IMR-90 (cell line): ENCODE data around the gene CARD19. TPM values are rescaled to one million over a fixed set of nuclear protein-coding genes. Genes with fewer than 3 reads are reported as not detected.

Experiments used
- ATAC-seq: fragments of 200-7000 bp; cut with Tn5 transposase; 2 replicates; pipeline ENCODE4 v1.9.1; 2020; ENCODE audit warnings: low read depth, mild to moderate bottlenecking, moderate library complexity
- BruUV-seq: library from RNA; stranded (reverse); fragments of 400-500 nt; replicated peaks from 2 replicates; lab custom pipeline; 2021; lab: Mats Ljungman, UMichigan
- CTCF ChIA-PET: fragments of 300-600 bp; formaldehyde crosslinking; extraction: SDS; loops from one replicate; lab custom pipeline; 2021; ENCODE audit warnings: antibody characterized with exemption; lab: Yijun Ruan, JAX
- POLR2A ChIA-PET: fragments of 300-600 bp; sonication (Branson Sonifier 250); formaldehyde crosslinking; loops from one replicate; lab custom pipeline; 2022; ENCODE audit warnings: antibody characterized with exemption; ENCODE audit not compliant: unreplicated experiment; lab: Charles Lee
- DNase-seq: peaks from one replicate; pipeline ENCODE4 v3.0.0; 2013
- H2AFZ ChIP-seq: replicated peaks from 2 replicates; pipeline ENCODE3; 2013; ENCODE audit warnings: low read length, mild to moderate bottlenecking; ENCODE audit not compliant: poor library complexity
- H2AK5ac ChIP-seq: 2 replicates; pipeline ENCODE4 v1.6.1; 2013; ENCODE audit warnings: low read depth, low read length, inconsistent platforms
- H2AK9ac ChIP-seq: replicated peaks from 2 replicates; pipeline ENCODE3; 2013; ENCODE audit warnings: mild to moderate bottlenecking, low read depth, low read length, moderate library complexity; ENCODE audit not compliant: poor library complexity
- H2BK120ac ChIP-seq: 2 replicates; pipeline ENCODE4 v1.6.1; 2013; ENCODE audit warnings: low read depth, low read length, inconsistent platforms
- H2BK15ac ChIP-seq: 3 replicates; pipeline ENCODE4 v1.6.1; 2013; ENCODE audit warnings: low read depth, low read length, inconsistent platforms
- H2BK20ac ChIP-seq: 2 replicates; pipeline ENCODE4 v1.6.1; 2013; ENCODE audit warnings: low read depth, mild to moderate bottlenecking, inconsistent platforms, low read length, moderate library complexity
- H2BK5ac ChIP-seq: 2 replicates; pipeline ENCODE4 v1.6.1; 2013; ENCODE audit warnings: mild to moderate bottlenecking, low read depth, low read length, inconsistent platforms; ENCODE audit not compliant: poor library complexity, severe bottlenecking
- H3K14ac ChIP-seq: replicated peaks from 2 replicates; pipeline ENCODE4 v1.6.1; 2013; ENCODE audit warnings: low read depth, low read length, inconsistent platforms
- H3K18ac ChIP-seq: 2 replicates; pipeline ENCODE4 v1.6.1; 2013; ENCODE audit warnings: low read depth, low read length, control low read depth
- H3K23ac ChIP-seq: 2 replicates; pipeline ENCODE4 v1.6.1; 2013; ENCODE audit warnings: low read depth, low read length, inconsistent platforms
- H3K27ac ChIP-seq: 2 replicates; pipeline ENCODE4 v1.5.1; 2013; ENCODE audit warnings: mild to moderate bottlenecking, control low read depth, low read length; ENCODE audit not compliant: insufficient read depth
- H3K27me3 ChIP-seq: 2 replicates; pipeline ENCODE4 v1.6.1; 2013; ENCODE audit warnings: low read length; ENCODE audit not compliant: control insufficient read depth, insufficient read depth
- H3K36me3 ChIP-seq: 2 replicates; pipeline ENCODE4 v1.6.1; 2013; ENCODE audit warnings: low read length, mixed read lengths; ENCODE audit not compliant: control insufficient read depth, insufficient read depth
- H3K4ac ChIP-seq: 2 replicates; pipeline ENCODE4 v1.6.1; 2013; ENCODE audit warnings: low read depth, low read length, inconsistent platforms
- H3K4me1 ChIP-seq: 2 replicates; pipeline ENCODE4 v1.6.1; 2013; ENCODE audit warnings: low read length, mixed read lengths; ENCODE audit not compliant: control insufficient read depth, insufficient read depth
- H3K4me2 ChIP-seq: 2 replicates; pipeline ENCODE4 v1.6.1; 2013; ENCODE audit warnings: low read depth, mild to moderate bottlenecking, control low read depth, low read length, moderate library complexity
- H3K4me3 ChIP-seq: 2 replicates; pipeline ENCODE4 v1.5.1; 2013; ENCODE audit warnings: low read depth, mild to moderate bottlenecking, control low read depth, low read length, moderate library complexity; ENCODE audit not compliant: insufficient read depth
- H3K56ac ChIP-seq: 2 replicates; pipeline ENCODE4 v1.6.1; 2013; ENCODE audit warnings: low read length, inconsistent platforms; ENCODE audit not compliant: insufficient read depth; ENCODE audit errors: extremely low read depth
- H3K79me1 ChIP-seq, 2 experiments: 2 replicates each; pipeline ENCODE4 v1.6.1; 2013; ENCODE audit warnings: low read length in 2 of 2, inconsistent platforms in 1 of 2, low read depth in 1 of 2
- H3K9ac ChIP-seq: 2 replicates; pipeline ENCODE4 v1.6.1; 2013; ENCODE audit warnings: low read depth, low read length, control low read depth
- H3K9me1 ChIP-seq: 2 replicates; pipeline ENCODE4 v1.6.1; 2013; ENCODE audit warnings: low read length, inconsistent platforms; ENCODE audit not compliant: insufficient read depth
- H3K9me3 ChIP-seq: 2 replicates; pipeline ENCODE4 v1.6.1; 2013; ENCODE audit warnings: low read length; ENCODE audit not compliant: control insufficient read depth, insufficient read depth
- H4K20me1 ChIP-seq: 2 replicates; pipeline ENCODE4 v1.6.1; 2013; ENCODE audit warnings: low read length, inconsistent platforms; ENCODE audit not compliant: insufficient read depth
- H4K5ac ChIP-seq: 2 replicates; pipeline ENCODE4 v1.6.1; 2013; ENCODE audit warnings: mild to moderate bottlenecking, low read depth, low read length, control low read depth
- H4K8ac ChIP-seq, 2 experiments: 2 replicates each; pipeline ENCODE4 v1.6.1; 2013; ENCODE audit warnings: low read depth in 2 of 2, low read length in 2 of 2, control low read depth in 1 of 2, inconsistent platforms in 1 of 2
- H4K91ac ChIP-seq: 2 replicates; pipeline ENCODE4 v1.6.1; 2013; ENCODE audit warnings: low read depth, low read length, inconsistent platforms; ENCODE audit not compliant: insufficient read depth
- BHLHE40 ChIP-seq: fragments of 150-350 bp; IDR thresholded peaks from 2 replicates; pipeline ENCODE4 v1.6.1; 2016; ENCODE audit warnings: mild to moderate bottlenecking, low read depth, low read length
- CTCF ChIP-seq: conservative IDR thresholded peaks from 2 replicates; pipeline ENCODE4 v1.5.1; 2012; ENCODE audit warnings: mild to moderate bottlenecking, low read depth, low read length, improper control_type of control experiment
- ELK1 ChIP-seq: fragments of 150-350 bp; IDR thresholded peaks from 2 replicates; pipeline ENCODE4 v1.6.1; 2016; ENCODE audit warnings: low read depth, mild to moderate bottlenecking, low read length, moderate library complexity, borderline replicate concordance
- FOS ChIP-seq: fragments of 150-350 bp; IDR thresholded peaks from 2 replicates; pipeline ENCODE4 v1.6.1; 2016; ENCODE audit warnings: low read depth, low read length
- MAZ ChIP-seq: IDR thresholded peaks from 2 replicates; pipeline ENCODE4 v1.6.1; 2012; ENCODE audit warnings: low read depth, mild to moderate bottlenecking, low read length, improper control_type of control experiment, moderate library complexity, borderline replicate concordance
- MXI1 ChIP-seq: IDR thresholded peaks from 2 replicates; pipeline ENCODE4 v1.6.1; 2012; ENCODE audit warnings: low read depth, mild to moderate bottlenecking, low read length, moderate library complexity, borderline replicate concordance
- NFE2L2 ChIP-seq: fragments of 150-350 bp; IDR thresholded peaks from 2 replicates; pipeline ENCODE4 v1.6.1; 2016; ENCODE audit warnings: low read depth, mild to moderate bottlenecking, low read length
- POLR2A ChIP-seq: IDR thresholded peaks from 2 replicates; pipeline ENCODE4 v1.6.1; 2012; ENCODE audit warnings: mild to moderate bottlenecking, low read depth, low read length
- RAD21 ChIP-seq: IDR thresholded peaks from 2 replicates; pipeline ENCODE4 v1.6.1; 2012; ENCODE audit warnings: low read length, improper control_type of control experiment
- RCOR1 ChIP-seq: IDR thresholded peaks from 2 replicates; pipeline ENCODE4 v1.6.1; 2012; ENCODE audit warnings: mild to moderate bottlenecking, low read length, improper control_type of control experiment; ENCODE audit not compliant: insufficient replicate concordance
- RFX5 ChIP-seq: IDR thresholded peaks from 2 replicates; pipeline ENCODE4 v1.8.0; 2012; ENCODE audit warnings: low read depth, mild to moderate bottlenecking, low read length, moderate library complexity
- USF2 ChIP-seq: fragments of 150-350 bp; IDR thresholded peaks from 2 replicates; pipeline ENCODE4 v1.6.1; 2017; ENCODE audit warnings: mild to moderate bottlenecking, antibody characterized with exemption, low read length, low read depth
- WGBS, 2 experiments: methylation state at CpG; one replicate each; pipeline versions ENCODE4 v1.1.5 to v1.1.7; 2013; ENCODE audit warnings: missing lambda C conversion rate in 2 of 2; ENCODE audit not compliant: insufficient read length in 1 of 2; ENCODE audit errors: extremely low coverage in 2 of 2; 5-methylcytosine and 5-hydroxymethylcytosine counted together
- dilution Hi-C: fragments of 300-500 bp; cut with HindIII; formaldehyde crosslinking; loops from one replicate; pipeline ENCODE4 v1.14.3; 2018; ENCODE audit warnings: low sequenced_read_pairs; ENCODE audit not compliant: unreplicated experiment
- in situ Hi-C: fragments of 300-500 bp; cut with MboI; formaldehyde crosslinking; loops from 3 replicates; pipeline ENCODE4 v1.14.3; 2019; ENCODE audit warnings: low sequenced_read_pairs, inconsistent platforms, mixed read lengths
- intact Hi-C: fragments of 100-400 bp; cut with micrococcal nuclease; formaldehyde crosslinking; loops from 2 replicates; pipeline ENCODE4 v1.10.0; 2022
- polyA plus RNA-seq, 3 experiments: library from polyadenylated mRNA; depleted of rRNA; stranded (reverse); fragments of >200 nt; gene quantifications; 2 replicates each; pipeline ENCODE4 v1.2.3, GENCODE V29; 2012; ENCODE audit warnings: low replicate concordance in 1 of 3
- total RNA-seq: library from RNA; depleted of rRNA; stranded (reverse); fragments of >200 nt; gene quantifications from 2 replicates; pipeline ENCODE4 v1.2.3, GENCODE V29; 2012

Gene CARD19
- total and polyA plus RNA-seq, 2 of the 4 experiments (the other 2 are of a cell fraction): 17.4 to 111 TPM

- Histone ChIP-seq H3K79me1 (no peaks in the 10 kb centered on the region), H3K56ac (no peak overlapping the region), H2AK9ac (no peak overlapping the region), H2BK15ac (no peak overlapping the region), H3K27ac (no peak overlapping the region), H3K27me3 (no peaks in the 10 kb centered on the region; the same call in 1 of the 2 replicates), H2AFZ (no peak overlapping the region), H3K14ac (no peak overlapping the region), H2BK5ac (no peak overlapping the region), H3K18ac (no peak overlapping the region), H3K4me1 (peaks cover 3% of the 10 kb centered on the region), H3K9me3 (no peaks in the 10 kb centered on the region), H3K9me1 (no peaks in the 10 kb centered on the region; the same call in 1 of the 2 replicates), H2BK20ac (no peak overlapping the region), H3K9ac (no peak overlapping the region), H4K5ac (no peak overlapping the region), H2BK120ac (no peak overlapping the region), H3K4me3 (no peak overlapping the region), H3K36me3 (no peaks in the 10 kb centered on the region), H3K4ac (no peak overlapping the region), H3K23ac (no peak overlapping the region), H4K8ac (no peak overlapping the region), H2AK5ac (no peak overlapping the region), H4K91ac (no peak overlapping the region), H4K20me1 (no peaks in the 10 kb centered on the region), H3K4me2 (no peak overlapping the region)
- CTCF ChIA-PET: interaction anchor here (0.6 kb wide), 1 partner anchor 29 kb away, joined by 3 read pairs; no protein-coding TSS in a partner anchor
- 79% methylated on average over 5 of the region's 9 CpGs; no CpG with 5 or more reads in 1 of the 2 experiments for WGBS, 2 experiments
- intact Hi-C loops (no loop called here), in situ Hi-C loops (no loop called here), dilution Hi-C loops (no loop called here)
- DNase-seq (no peak), ATAC-seq (no peak)
- no TSS peak for BruUV-seq
- TF ChIP-seq CTCF: no peak
- TF ChIP-seq MXI1: no peak
- no peak for TF ChIP-seq RAD21
- TF ChIP-seq RFX5: no peak
- TF ChIP-seq NFE2L2: no peak
- no peak for TF ChIP-seq MAZ
- TF ChIP-seq USF2: no peak
- no peak for TF ChIP-seq ELK1
- TF ChIP-seq BHLHE40: no peak
- TF ChIP-seq POLR2A: no peak
- TF ChIP-seq FOS: no peak
- TF ChIP-seq RCOR1: no peak
- POLR2A ChIA-PET: no interaction called here
Measured at GRCh38 chr9:93080406-93080805, 15.6 kb upstream of the CARD19 start.
